GM12878 (cell line): ENCODE results near the gene IL15. TPM values are rescaled to one million over a fixed set of nuclear protein-coding genes. Genes with fewer than 3 reads are reported as not detected.

Experiments used
- ATAC-seq: fragments of 200-7000 bp; cut with Tn5 transposase; 3 replicates; pipeline ENCODE4 v1.9.1; 2020; ENCODE audit warnings: mild to moderate bottlenecking, moderate library complexity
- BruUV-seq: library from RNA; stranded (reverse); fragments of 400-500 nt; replicated peaks from 2 replicates; lab custom pipeline; 2021; lab: Mats Ljungman, UMichigan
- CTCF ChIA-PET: fragments of 300-600 bp; sonication (Branson Sonifier 250); formaldehyde crosslinking; extraction: SDS; loops from one replicate; lab custom pipeline; 2021; ENCODE audit warnings: inconsistent platforms; lab: Yijun Ruan, JAX
- POLR2A ChIA-PET: fragments of 350-600 bp; formaldehyde crosslinking; extraction: SDS; loops from one replicate; lab custom pipeline; 2021; ENCODE audit warnings: inconsistent platforms; lab: Charles Lee
- RAD21 ChIA-PET: fragments of 300-600 bp; sonication (Branson Sonifier 250); formaldehyde crosslinking; loops from one replicate; lab custom pipeline; 2023; ENCODE audit warnings: antibody characterized with exemption; ENCODE audit not compliant: unreplicated experiment; lab: Charles Lee
- SMC1A ChIA-PET: fragments of 300-600 bp; sonication (Branson Sonifier 250); formaldehyde crosslinking; loops from one replicate; lab custom pipeline; 2023; ENCODE audit not compliant: unreplicated experiment, uncharacterized antibody; lab: Charles Lee
- DNase-seq: peaks from one replicate; pipeline ENCODE4 v3.0.0-alpha.2; 2011; ENCODE audit warnings: low read depth, low spot score
- FAIRE-seq: peaks from 3 replicates; lab custom pipeline; 2011; peaks lifted over from hg19 to GRCh38; lab: Jason Lieb, UNC
- H2AFZ ChIP-seq: 2 replicates; pipeline ENCODE4 v1.6.0; 2011; ENCODE audit warnings: low read depth, low read length, control low read depth; ENCODE audit not compliant: control insufficient read depth
- H3K27ac ChIP-seq: 2 replicates; pipeline ENCODE4 v1.5.1; 2011; ENCODE audit warnings: control low read depth; ENCODE audit not compliant: control insufficient read depth, insufficient read depth
- H3K27me3 ChIP-seq, 2 experiments: replicated peaks in 1 of 2; 2 replicates each; pipeline versions ENCODE4 v1.6.0 to v1.6.1; 2011; ENCODE audit warnings: low read length in 1 of 2; ENCODE audit not compliant: control insufficient read depth in 2 of 2, insufficient read depth in 2 of 2
- H3K36me3 ChIP-seq, 2 experiments: 2 replicates each; pipeline ENCODE4 v1.5.1; 2011; ENCODE audit warnings: low read length in 1 of 2; ENCODE audit not compliant: control insufficient read depth in 2 of 2, insufficient read depth in 2 of 2
- H3K4me1 ChIP-seq: 2 replicates; pipeline ENCODE4 v1.6.1; 2011; ENCODE audit warnings: mild to moderate bottlenecking, low read length, moderate library complexity, mixed read lengths; ENCODE audit not compliant: control insufficient read depth, insufficient read depth
- H3K4me2 ChIP-seq: 2 replicates; pipeline ENCODE4 v1.6.0; 2011; ENCODE audit warnings: control low read depth; ENCODE audit not compliant: control insufficient read depth, insufficient read depth
- H3K4me3 ChIP-seq: fragments of 200-600 bp; sonication (generic); 2 replicates; pipeline ENCODE4 v1.5.1; 2016
- H3K79me2 ChIP-seq: 2 replicates; pipeline ENCODE4 v1.6.0; 2011; ENCODE audit warnings: low read length; ENCODE audit not compliant: control insufficient read depth, insufficient read depth
- H3K9ac ChIP-seq: 2 replicates; pipeline ENCODE4 v1.8.0; 2011; ENCODE audit warnings: low read length, control low read depth, mixed read lengths; ENCODE audit not compliant: control insufficient read depth, insufficient read depth
- H3K9me3 ChIP-seq: replicated peaks from 3 replicates; pipeline ENCODE4 v1.5.1; 2011; ENCODE audit warnings: mild to moderate bottlenecking, low read length; ENCODE audit not compliant: control insufficient read depth, insufficient read depth
- H4K20me1 ChIP-seq: 2 replicates; pipeline ENCODE4 v1.6.0; 2011; ENCODE audit not compliant: control insufficient read depth, insufficient read depth
- CBFB ChIP-seq: IDR thresholded peaks from 2 replicates; pipeline ENCODE4 v1.6.1; 2016; ENCODE audit warnings: antibody characterized with exemption, low read depth
- CEBPB ChIP-seq, 2 experiments: fragments of 150-350 bp in 1 of 2; IDR thresholded peaks; 2 replicates each; pipeline ENCODE4 v1.6.1; 2012 to 2014; ENCODE audit warnings: low read depth in 2 of 2, low read length in 2 of 2, borderline replicate concordance in 1 of 2, inconsistent platforms in 1 of 2
- CREB1 ChIP-seq: IDR thresholded peaks from 2 replicates; pipeline ENCODE4 v1.6.1; 2012; ENCODE audit warnings: low read depth, mild to moderate bottlenecking, inconsistent platforms
- EED ChIP-seq: sonication (generic); IDR thresholded peaks from 2 replicates; pipeline ENCODE4 v1.6.1; 2016; ENCODE audit warnings: antibody characterized with exemption, low read depth
- FOXM1 ChIP-seq: IDR thresholded peaks from 2 replicates; pipeline ENCODE4 v1.6.1; 2012; ENCODE audit warnings: low read depth, mild to moderate bottlenecking, inconsistent platforms, low read length, moderate library complexity
- GABPA ChIP-seq: IDR thresholded peaks from 2 replicates; pipeline ENCODE4 v1.6.1; 2014; ENCODE audit warnings: antibody characterized with exemption, low read depth, mild to moderate bottlenecking, inconsistent platforms
- JUND ChIP-seq: IDR thresholded peaks from 2 replicates; pipeline ENCODE4 v1.6.1; 2012; ENCODE audit warnings: low read depth, mild to moderate bottlenecking, low read length, improper control_type of control experiment, moderate library complexity
- RAD21 ChIP-seq: IDR thresholded peaks from 2 replicates; pipeline ENCODE4 v1.6.1; 2011; ENCODE audit warnings: mild to moderate bottlenecking, low read depth, low read length, moderate library complexity; ENCODE audit not compliant: insufficient read depth
- RUNX3 ChIP-seq: IDR thresholded peaks from 2 replicates; pipeline ENCODE4 v1.6.1; 2012; ENCODE audit warnings: low read length, inconsistent platforms
- SMAD5 ChIP-seq: IDR thresholded peaks from 2 replicates; pipeline ENCODE4 v1.6.1; 2016; ENCODE audit warnings: antibody characterized with exemption, low read depth
- ZNF592 ChIP-seq: fragments of 450-650 bp; IDR thresholded peaks from 2 replicates; pipeline ENCODE4 v1.6.1; 2017; ENCODE audit warnings: mild to moderate bottlenecking, moderate library complexity
- WGBS: methylation state at CpG from one replicate; pipeline ENCODE4 v1.1.6; 2016; ENCODE audit warnings: low lambda C conversion rate; ENCODE audit not compliant: insufficient replicate concordance, insufficient coverage; ENCODE audit errors: missing lambda C conversion rate; 5-methylcytosine and 5-hydroxymethylcytosine counted together
- in situ Hi-C: fragments of 300-500 bp; cut with MboI; formaldehyde crosslinking; loops from 9 replicates; pipeline ENCODE4 v1.14.3; 2018; ENCODE audit warnings: mixed read lengths
- intact Hi-C: fragments of 100-400 bp; cut with micrococcal nuclease; formaldehyde crosslinking; loops from one replicate; pipeline ENCODE4 v1.14.2; 2022; ENCODE audit not compliant: unreplicated experiment
- polyA plus RNA-seq, 11 experiments: library from polyadenylated mRNA; depleted of rRNA in 4 of 11; unstranded in 6 of 11; stranded (reverse) in 5 of 11; fragments of >200 nt; fragmentation: Nextera tagmentation in 4 of 11; fragmentation: Illumina TruSeq in 1 of 11; extraction: Ambion mirVana in 4 of 11; extraction: Trizol in 1 of 11; gene quantifications; 1 replicate in 1 of 11; 2 replicates in 10 of 11; pipeline versions ENCODE4 v1.2.1 to v1.2.3, GENCODE V29; 2011 to 2016; ENCODE audit warnings: inconsistent platforms in 2 of 11, missing spikeins in 2 of 11, low read depth in 1 of 11
- total RNA-seq, 4 experiments: library from RNA; depleted of rRNA in 3 of 4; stranded (reverse); fragments of >200 nt in 3 of 4; fragmentation: Illumina TruSeq in 1 of 4; extraction: Trizol in 1 of 4; gene quantifications; 2 replicates each; pipeline versions ENCODE4 v1.2.1 to v1.2.3, GENCODE V29; 2013 to 2021

The IL15 gene
- total and polyA plus RNA-seq, 10 of the 15 experiments (the other 5 are each of a cell fraction or from before 2014, with no cell fraction given) = 6.0 to 11.4 (median 8.2) TPM

DNA sequence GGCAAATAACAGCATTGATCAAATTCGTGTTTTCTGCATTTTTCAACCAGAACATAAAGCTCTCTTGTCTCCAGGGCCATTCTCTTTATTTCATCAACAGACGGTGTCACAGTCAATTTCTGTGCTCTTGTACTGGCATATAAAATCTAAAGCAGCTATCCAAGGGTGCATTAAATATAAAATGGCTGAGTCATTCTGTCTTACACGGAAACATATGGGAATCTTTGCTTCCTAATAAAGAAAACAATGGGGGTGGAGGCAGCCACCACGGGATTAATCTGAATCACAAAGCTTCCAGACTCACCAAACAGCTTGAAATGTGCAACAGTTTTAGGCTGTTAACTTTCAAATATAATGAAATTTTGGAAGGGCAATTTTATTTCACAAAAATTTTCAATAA, 132.6 kb downstream of the IL15 start:
- no peaks in the 10 kb centered on the region for H4K20me1 ChIP-seq
- ChIA-PET POLR2A (no interaction called here), RAD21 (no interaction called here), SMC1A (no interaction called here), CTCF (interaction anchor here (0.6 to 0.9 kb wide), 2 partner anchors 103 to 466 kb away, joined by 3 read pairs; no protein-coding TSS in a partner anchor)
- H3K4me1 ChIP-seq = peaks cover 3% of the 10 kb centered on the region; the same call in 1 of the 2 replicates
- no peaks in the 10 kb centered on the region for H3K27me3 ChIP-seq
- no peak overlapping the region for H3K9ac ChIP-seq
- no peak for TF ChIP-seq SMAD5
- BruUV-seq = no TSS peak
- WGBS = 40% methylated on average over 4 of the region's 4 CpGs
- DNase-seq (no peak), FAIRE-seq (no peak), ATAC-seq (no peak)
- H3K27ac ChIP-seq = no peak overlapping the region
- no peak overlapping the region for H3K4me2 ChIP-seq
- intact Hi-C loops = no loop called here
- H3K9me3 ChIP-seq = no peaks in the 10 kb centered on the region
- H3K4me3 ChIP-seq = no peak overlapping the region
- H2AFZ ChIP-seq = no peak overlapping the region
- in situ Hi-C loops = no loop called here
- H3K36me3 ChIP-seq = no peaks in the 10 kb centered on the region
- H3K79me2 ChIP-seq = no peaks in the 10 kb centered on the region

GRCh38 chr4:141771889-141772830, 135.8 kb downstream of the IL15 start:
- CTCF ChIA-PET = no interaction called here
- peaks cover 3% of the 10 kb centered on the region; the same call in 1 of the 2 replicates for H3K4me1 ChIP-seq
- H3K27me3 ChIP-seq = no peaks in the 10 kb centered on the region
- RAD21 ChIA-PET = no interaction called here
- intact Hi-C loops (loop anchor here (5.0 kb wide), 1 partner anchor 265 kb away; no protein-coding TSS in a partner anchor), in situ Hi-C loops (no loop called here)
- H3K9me3 ChIP-seq = no peaks in the 10 kb centered on the region
- 0 out of 3 replicates have a peak, but pooled peaks have one; percentile 36 for ATAC-seq
- no peak for FAIRE-seq
- H3K27ac ChIP-seq = peak overlapping the region; percentile 18; the same call in 1 of the 2 replicates
- no peaks in the 10 kb centered on the region for H3K36me3 ChIP-seq
- no peaks in the 10 kb centered on the region for H3K79me2 ChIP-seq
- DNase-seq = peak; percentile 52
- SMC1A ChIA-PET = interaction anchor here (0.6 kb wide), 1 partner anchor 889 kb away, joined by 3 read pairs; no protein-coding TSS in a partner anchor
- H2AFZ ChIP-seq = peak overlapping the region; percentile 28
- peak overlapping the region; percentile 29; the same call in 1 of the 2 replicates for H3K4me3 ChIP-seq
- WGBS = 13% methylated on average over 10 of the region's 10 CpGs
- POLR2A ChIA-PET = no interaction called here
- H3K4me2 ChIP-seq = peak overlapping the region; percentile 82
- no peaks in the 10 kb centered on the region for H4K20me1 ChIP-seq
- no peak overlapping the region for H3K9ac ChIP-seq
- no TSS peak for BruUV-seq
- TF ChIP-seq RAD21 (0 out of 2 replicates have a peak, but pooled peaks have one; percentile 12), FOXM1 (peak; percentile 88), EED (peak; percentile 72), ZNF592 (no peak), CBFB (peak; percentile 73; the same call in 1 of the 2 replicates), CEBPB (IDR thresholded peaks at IDR 0.05; ENCODE audit: borderline replicate concordance in 1 of 2, low read depth in 2 of 2, low read length in 2 of 2) (0 out of 4 replicates have a peak, but pooled peaks of 1 of the 2 experiments have one; percentile 63), JUND (no peak), RUNX3 (peak; percentile 97), CREB1 (peak; percentile 35; the same call in 1 of the 2 replicates), GABPA (0 out of 2 replicates have a peak, but pooled peaks have one; percentile 24)
